Activated CD4-positive, alpha-beta T cell treated with anti-CD3 and anti-CD28 coated beads, Interleukin-2, amount 50 U/mL, for 1 hour (primary cell): Measurements from ENCODE around the gene P3H4.
"Not testable (repeated sequence)": the region's sequence is repeated elsewhere in the genome, so short reads cannot be mapped to it uniquely, and the experiment has no call there.

Experiments used
- DNase-seq: peaks from one replicate; pipeline ENCODE4 v3.0.0-alpha.2; 2020

Gene P3H4

GRCh38 chr17:41792845-41793783, 18.6 kb downstream of the P3H4 start:
- no peak for DNase-seq

DNA sequence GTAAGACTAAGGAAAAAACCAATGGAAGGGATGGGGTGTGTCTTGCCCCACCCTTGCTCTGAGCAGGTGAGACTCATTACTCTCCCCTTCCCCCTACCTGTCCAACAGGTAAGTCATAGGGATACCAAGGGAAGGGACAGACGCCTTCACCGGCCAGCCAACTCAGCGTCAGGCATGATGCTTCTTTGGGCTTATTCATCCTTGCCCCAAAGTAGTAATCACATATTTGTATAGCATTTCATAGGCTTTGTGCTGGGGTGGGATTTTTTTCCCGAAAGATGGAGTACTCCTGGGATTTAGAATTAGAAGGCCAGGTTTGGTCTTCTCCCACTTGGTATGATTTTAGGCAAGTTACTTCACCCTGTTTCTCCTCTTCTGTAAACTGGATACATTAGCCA, 24.7 kb downstream of the P3H4 start:
- no peak for DNase-seq

GRCh38 chr17:41786227-41787020, 25.3 kb downstream of the P3H4 start, which contains the start of gene JUP:
TSS of gene JUP (minus strand) at chr17:41786711. CDS start at chr17:41771854, 14,857 bp downstream.
- peak; percentile 89 for DNase-seq

DNA sequence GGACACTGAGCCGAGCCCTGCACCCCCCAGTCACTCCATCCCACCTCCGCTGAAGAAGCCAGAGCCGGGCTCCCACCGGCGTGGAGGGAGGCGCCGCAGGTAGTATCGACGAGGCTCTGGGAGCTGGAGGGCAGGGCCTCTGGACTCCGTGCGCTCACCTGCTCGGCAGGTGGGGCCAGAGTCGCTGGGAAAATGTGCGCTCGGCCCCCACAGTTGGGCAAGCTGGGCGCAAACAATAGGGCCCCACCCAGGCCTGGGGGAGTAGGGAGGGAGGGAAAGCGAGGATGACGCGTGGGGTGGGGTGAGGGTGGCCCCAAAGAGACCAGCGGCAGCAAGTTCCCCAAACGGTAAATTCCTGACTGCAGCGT, 25.9 kb downstream of the P3H4 start:
- DNase-seq, result no peak

- no peak for DNase-seq
These were observed 26.5 kb downstream of the P3H4 start for GRCh38 chr17:41785091-41785858.

GRCh38 chr17:41784207-41784744, 27.5 kb downstream of the P3H4 start:
- no peak for DNase-seq

- DNase-seq, result no peak
These were observed 29.6 kb downstream of the P3H4 start for GRCh38 chr17:41782142-41782541.

DNA sequence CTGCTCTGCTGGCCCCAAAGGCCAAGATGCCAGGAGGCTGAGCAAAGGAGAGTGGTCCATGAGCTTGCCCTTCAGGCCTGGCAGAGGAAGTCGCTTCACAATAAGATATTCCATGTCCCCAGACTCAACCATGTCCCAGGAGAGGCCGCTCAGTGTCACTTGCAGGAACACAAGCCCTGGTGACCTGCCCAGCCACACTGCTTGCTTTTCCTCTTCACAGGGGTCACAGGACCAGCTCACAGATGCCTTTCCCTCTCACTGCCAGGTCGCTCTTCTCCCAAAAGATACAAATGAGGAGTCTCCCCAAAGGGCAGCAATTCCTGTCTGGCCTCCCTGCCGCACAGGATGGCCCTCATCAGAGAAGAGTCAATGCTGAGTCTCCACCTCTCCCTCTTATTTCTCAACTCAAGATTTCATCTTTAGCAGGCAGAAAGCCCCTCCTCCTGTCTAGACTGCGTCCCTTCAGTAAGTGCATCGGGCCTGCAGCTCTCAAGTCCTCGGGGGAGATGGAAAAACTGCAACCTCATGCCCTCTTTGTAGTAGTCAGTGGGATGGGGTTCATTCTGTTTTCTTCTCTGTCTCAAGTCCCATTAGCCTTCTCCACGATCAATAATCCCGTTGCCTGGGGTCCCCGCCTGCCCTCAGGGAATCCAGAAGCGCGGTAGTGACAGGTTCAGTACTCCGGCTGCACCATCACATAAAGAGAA, 30.2 kb downstream of the P3H4 start:
- no peak for DNase-seq

- no peak for DNase-seq
These were observed 31.8 kb downstream of the P3H4 start for GRCh38 chr17:41779954-41780353.

DNA sequence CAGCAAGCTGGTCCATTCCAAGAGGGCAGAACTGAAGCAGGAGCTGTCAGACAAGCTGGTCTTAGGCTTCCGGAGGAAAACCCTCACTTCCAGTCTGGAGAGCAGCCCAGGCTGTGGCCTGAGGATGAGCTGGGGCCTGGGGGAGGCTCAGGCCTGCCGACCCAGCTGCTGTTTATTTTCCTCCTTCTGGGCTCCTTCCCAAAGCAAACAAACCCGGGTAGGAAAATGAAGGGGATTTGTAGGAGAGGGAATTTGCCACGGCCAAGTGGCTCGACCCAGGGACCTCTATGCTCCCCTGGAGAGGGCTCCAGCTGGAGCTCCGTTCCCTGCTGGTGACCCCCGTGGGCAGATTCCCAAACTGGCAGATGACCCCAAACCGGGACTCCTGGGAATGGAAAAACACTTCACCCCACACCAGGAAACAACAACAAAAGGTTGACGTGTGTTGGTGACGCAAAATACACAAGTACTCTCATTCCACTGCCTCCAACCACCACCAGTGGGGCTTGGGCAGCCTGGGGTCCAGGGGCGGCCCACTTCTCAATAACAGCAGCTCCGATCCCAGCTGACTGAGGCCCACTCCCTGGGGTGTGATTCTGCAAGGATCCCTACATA, 34.1 kb downstream of the P3H4 start:
- DNase-seq, result no peak

GRCh38 chr17:41777157-41777573, 34.6 kb downstream of the P3H4 start:
- DNase-seq, result no peak

GRCh38 chr17:41776262-41776900, 35.4 kb downstream of the P3H4 start:
- DNase-seq, result not testable (repeated sequence)

DNA sequence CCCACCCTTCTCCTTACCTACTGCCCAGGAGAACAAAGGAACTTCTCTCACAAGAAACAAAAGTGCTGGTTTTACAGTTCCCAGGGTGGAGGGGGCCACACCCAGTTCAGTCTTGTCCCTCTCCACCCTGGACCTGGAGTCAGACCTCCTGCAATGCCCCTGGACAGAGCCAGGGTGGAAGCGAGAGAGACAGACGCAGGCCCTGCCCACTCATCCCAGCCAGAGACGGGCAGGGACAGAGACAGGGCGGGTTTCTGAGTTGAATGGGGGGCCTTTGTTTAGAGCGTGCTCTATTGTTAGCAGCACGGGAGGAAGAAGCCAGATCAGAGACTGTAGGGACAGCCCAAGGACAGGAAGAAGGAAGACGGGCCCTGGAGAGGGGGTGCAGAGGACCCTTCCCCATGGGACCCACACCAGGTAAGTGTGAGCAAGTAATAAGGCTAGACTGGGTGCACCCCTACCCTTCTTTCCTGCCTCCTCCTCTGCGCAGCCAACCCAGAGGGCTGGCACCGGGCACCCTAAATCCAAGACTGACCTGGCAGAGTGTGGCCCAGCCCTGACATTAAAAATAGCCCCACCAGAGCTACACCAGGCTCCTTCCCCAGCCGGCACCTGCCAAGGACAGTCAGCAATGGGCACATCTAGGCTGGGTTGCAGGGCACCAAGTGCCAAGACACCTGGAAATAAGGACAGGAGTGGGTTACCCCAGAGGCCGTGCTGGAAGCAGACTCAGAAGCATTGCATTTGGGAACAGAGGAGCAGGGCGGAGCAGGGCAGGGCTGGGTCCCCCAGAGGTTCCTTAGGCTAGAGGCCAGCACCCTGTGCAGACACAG, 36.1 kb downstream of the P3H4 start:
- DNase-seq, result no peak

- DNase-seq, result no peak
These were observed 38.0 kb downstream of the P3H4 start for GRCh38 chr17:41773731-41774193.

DNA sequence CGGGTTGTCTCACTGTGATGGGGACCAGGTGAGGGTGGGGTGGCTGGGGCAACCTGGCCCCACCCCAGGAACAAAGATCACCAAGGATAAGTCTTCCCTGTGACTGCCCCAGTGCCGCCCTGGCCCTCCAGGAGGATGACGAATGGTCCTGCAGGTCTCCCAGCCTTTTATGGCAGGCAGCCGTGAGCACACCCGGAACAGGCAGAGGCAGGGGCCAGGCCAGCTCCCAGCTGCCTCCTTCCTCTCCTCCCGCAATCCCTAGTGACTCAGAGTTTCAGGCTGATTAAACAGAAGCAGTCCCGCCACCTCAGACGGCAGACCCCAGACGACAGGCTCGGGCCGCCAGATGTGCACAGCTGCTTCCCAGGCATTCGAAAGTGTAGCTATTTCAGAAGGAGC, 38.6 kb downstream of the P3H4 start:
- no peak for DNase-seq

GRCh38 chr17:41772586-41773189, 39.1 kb downstream of the P3H4 start:
- DNase-seq, result no peak

DNA sequence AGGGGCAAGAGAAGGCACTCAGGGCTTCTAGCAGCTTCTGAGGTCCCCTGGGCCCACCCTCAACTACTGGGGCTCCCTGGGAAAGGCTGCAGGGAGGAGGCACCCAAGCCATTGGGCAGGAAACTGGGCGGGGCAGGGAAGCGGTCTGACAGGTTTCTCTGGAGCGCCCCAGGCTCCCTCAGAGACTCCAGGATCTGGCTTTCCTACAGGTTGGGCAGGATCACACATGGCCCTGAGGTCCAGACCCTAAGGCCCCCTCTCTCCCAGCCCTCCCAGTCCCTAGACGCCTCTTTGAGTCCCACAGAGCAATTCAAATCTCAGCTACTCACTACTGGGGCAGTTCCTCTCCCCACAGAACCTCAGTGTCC, 39.5 kb downstream of the P3H4 start:
- no peak for DNase-seq

GRCh38 chr17:41771389-41772206, 40.2 kb downstream of the P3H4 start:
- no peak for DNase-seq

- no peak for DNase-seq
These were observed 41.8 kb downstream of the P3H4 start for GRCh38 chr17:41769985-41770384.
